Stimulated activated CD8-positive, alpha-beta memory T cell treated with anti-CD3 and anti-CD28 coated beads, Interleukin-4, amount 100 ng/mL, for 24 hours (primary cell): ENCODE results near the gene TKT.

Experiments used
- DNase-seq: peaks from one replicate; pipeline ENCODE4 v3.0.0-alpha.2; 2020; ENCODE audit warnings: low read depth

The TKT gene

DNA sequence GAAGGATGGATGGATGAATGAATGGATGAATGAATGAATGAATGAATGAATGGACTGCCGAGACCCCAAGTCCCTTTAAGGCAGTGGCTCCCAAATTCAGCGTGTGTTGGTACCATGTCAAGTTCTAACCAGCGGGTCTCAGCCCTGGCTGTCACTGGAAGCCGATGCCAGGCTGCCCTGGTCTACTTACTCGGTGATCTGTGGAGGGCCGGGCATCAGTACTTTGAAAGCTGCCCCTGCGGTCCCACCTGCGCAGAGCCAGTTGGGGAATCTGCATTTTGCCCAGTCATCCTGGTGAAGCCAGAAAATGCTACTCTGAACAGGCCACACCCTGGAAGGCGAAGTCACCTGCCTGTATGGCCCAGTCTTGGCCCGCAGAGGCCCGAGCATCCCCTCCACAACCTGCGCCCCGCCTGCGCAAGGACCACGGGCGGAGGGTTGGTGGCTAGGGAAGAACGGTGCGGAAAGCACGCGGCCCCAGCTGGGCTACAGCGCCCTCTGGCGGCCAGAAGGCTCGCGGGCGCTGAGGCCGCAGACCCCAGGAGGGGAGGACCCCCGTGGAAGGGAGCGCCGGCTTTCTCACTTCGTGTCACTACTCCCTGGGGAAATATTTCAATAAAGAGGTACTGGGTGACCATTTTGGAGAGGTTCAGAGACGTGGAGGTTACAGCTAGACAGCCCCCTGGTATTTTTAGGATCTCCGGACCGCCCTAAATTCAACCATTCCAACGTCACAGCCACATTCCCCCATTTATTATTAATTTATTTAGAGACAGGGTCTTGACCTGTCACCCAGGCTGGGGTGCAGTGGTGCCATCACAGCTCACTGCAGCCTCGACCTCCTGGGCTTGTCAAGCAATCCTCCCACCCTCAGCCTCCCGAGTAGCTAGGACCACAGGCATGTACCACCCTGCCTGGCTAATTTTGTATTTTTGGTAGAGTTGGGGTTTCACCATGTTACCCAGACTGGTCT, 59.9 kb downstream of the TKT start:
- peak; percentile 42 for DNase-seq

DNA sequence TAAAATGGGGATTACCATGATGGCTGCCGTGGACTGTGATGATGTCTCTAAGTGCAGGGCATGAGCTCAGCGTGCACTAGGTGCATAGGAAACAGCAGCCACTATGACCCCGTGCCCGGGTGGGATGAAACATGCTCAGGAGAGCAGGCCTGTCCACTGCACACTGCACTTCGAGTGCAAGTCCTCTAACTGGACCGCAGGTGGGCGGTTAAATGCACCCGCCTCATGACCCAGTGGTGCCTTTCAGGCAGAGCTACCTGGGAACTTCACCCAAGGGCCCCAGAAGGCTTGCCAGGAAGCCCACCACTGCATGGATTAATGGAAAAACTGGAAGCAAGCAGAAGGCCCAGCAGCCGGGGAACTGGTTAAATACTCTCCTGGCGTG, 60.8 kb downstream of the TKT start:
- DNase-seq: no peak

- no peak for DNase-seq
Measured at GRCh38 chr3:53194210-53195065, 61.4 kb downstream of the TKT start.

- DNase-seq: no peak
Measured at GRCh38 chr3:53193466-53194209, 62.2 kb downstream of the TKT start.

DNA sequence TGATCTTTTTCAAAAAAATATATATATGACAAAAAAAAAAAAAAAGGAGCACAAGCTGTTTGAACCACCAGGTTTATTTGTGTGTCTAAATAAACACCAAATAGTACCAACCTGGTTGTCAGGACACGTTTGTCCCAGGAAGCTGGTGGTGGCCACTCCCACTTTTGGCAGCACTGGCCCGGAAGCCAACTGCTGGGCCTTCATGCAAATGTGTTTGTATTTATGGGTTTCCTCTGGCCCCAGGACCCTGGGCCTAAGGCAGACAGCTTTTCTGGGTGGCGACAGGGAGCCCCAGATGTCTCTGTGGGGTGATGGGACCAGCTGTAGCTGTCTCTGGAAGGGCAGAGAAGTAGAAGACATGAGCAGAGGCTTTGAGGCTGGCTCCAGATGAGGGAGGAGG, 63.2 kb downstream of the TKT start:
- no peak for DNase-seq

GRCh38 chr3:53191836-53192480, 63.9 kb downstream of the TKT start:
- no peak for DNase-seq

- no peak for DNase-seq
Measured at GRCh38 chr3:53190659-53191058, 65.2 kb downstream of the TKT start.

DNA sequence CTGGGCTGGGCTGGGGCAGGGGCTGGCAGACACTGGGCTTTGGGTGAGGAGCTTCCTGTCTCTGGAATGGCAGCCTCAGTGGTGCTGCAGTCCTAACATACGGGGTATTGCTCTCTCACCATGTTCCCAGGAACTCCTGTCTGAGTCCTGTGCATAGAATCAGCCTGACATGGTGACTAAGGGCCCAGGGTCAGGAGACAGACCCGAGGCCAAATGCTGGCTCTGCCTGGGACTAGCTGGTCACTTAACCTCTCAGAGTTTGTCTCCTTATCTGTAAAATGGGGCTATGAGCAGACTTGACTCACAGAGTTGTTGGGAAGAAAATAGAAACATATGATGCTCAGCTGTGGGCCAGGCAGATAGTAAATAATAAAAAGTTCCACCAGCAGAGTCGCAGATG, 66.5 kb downstream of the TKT start:
- no peak for DNase-seq

DNA sequence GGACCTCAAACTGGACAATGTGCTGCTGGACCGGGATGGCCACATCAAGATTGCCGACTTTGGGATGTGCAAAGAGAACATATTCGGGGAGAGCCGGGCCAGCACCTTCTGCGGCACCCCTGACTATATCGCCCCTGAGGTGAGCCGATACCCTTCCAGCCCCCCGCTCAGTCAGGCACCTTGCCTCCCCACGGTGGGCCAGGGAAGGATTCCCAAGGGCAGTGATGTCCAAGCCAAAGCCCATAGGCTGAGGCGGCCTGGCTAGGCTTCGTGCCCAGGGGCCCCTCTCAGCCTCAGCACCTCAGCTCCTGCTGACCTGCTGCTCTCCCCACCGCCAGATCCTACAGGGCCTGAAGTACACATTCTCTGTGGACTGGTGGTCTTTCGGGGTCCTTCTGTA, 67.1 kb downstream of the TKT start:
- no peak for DNase-seq

DNA sequence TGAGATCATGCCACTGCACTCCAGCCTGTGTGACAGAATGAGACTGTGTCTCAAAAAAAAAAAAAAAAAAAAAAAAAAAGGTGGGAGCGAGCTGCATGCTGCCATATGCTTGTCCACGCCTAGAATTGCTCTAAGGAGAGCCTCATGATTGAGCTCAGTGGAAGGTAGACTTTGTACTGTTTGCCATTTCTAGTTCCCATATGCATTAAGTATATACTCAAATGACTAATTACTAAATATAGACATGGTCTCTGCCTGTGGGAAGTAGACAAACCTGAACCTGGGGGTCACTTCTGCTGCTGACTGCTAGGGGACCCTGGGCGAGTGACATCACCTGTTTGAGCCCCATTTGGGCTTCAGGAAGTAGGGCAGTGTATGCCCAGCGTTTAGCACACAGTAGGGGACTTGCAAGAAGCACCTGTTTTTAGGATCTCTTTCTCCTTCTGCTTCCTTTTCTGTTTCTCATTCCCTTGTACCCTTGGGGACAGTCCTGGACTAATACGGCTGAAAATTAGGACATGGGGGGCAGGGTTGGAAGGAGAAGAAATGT, 67.6 kb downstream of the TKT start:
- DNase-seq: no peak

DNA sequence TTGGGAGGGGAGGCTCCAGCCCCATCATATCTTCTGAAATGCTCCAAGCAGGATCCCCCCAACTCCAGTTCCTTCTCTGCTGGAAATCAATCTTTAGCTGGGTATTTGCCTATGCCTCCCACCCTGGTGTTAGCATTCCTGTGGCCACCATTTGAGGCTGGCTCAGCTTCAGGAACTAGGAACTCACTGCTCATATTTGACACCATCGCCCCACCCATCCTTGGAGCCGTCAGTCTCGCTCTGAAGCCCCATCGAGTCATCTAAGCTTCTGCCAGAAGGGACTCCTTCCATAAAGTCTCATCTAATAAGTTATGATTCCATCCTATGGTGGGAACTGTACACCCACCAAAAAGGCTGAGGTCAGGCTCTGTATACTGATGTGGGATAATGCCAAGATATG, 68.4 kb downstream of the TKT start:
- DNase-seq: no peak

DNA sequence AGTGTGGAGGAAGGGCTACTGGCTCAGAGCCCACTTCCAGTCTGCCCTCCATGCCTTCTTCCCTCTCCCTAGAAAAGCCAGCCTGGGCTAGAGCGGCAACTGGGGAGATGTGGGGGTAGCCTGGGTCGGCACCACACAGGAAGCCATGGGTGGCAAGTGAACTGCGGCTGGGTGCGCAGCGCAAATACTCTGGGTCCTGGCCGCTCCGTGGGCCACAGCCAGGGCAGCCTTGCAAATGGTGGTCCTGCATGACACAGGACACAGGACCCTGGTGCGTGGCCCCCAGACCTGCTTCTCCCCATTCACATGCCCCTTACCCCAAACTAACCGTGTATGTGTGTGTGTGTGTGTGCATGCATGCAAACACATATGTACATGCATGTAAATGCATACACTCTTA, 69.1 kb downstream of the TKT start:
- DNase-seq: no peak

DNA sequence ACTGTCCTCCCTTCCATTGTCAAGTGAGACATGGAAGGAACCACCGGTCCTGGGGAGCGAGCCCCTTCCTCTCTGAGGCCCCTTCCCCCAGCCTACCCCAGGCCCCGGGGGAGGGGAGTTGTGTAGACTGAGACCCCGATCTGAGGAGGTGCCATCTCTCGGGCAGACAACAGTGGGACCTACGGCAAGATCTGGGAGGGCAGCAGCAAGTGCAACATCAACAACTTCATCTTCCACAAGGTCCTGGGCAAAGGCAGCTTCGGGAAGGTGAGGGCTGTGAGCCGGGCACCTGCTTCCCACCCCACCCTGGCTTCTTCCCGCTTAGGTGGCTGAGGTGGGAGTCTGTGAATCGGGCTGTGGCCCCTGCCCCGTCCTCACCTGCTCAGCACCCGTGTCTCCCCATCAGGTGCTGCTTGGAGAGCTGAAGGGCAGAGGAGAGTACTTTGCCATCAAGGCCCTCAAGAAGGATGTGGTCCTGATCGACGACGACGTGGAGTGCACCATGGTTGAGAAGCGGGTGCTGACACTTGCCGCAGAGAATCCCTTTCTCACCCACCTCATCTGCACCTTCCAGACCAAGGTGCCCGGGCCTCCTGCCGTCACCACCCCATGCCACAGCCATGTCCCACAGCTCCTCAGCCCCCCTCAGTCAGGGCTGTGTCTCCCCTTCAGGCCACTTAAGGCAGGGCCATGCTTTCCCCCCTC, 69.9 kb downstream of the TKT start:
- DNase-seq: no peak

- no peak for DNase-seq
Measured at GRCh38 chr3:53184701-53185100, 71.1 kb downstream of the TKT start.

DNA sequence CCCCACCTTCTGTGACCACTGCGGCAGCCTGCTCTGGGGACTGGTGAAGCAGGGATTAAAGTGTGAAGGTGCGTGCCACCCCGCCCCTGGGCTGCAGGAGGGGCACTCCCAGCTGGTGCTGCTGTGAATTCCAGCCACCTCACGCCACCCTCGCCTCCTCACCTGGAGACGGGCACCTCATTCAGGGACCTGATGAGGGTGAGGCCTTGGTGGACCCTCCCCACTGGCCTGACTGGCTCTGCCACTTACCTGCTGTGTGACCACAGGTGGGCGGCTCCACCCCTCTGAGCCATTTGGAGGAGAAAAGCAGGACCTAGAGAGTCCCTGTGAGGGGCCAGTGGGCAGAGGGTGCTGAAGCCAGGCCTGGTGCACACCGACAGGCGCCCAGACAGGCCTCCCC, 72.3 kb downstream of the TKT start:
- DNase-seq: no peak

DNA sequence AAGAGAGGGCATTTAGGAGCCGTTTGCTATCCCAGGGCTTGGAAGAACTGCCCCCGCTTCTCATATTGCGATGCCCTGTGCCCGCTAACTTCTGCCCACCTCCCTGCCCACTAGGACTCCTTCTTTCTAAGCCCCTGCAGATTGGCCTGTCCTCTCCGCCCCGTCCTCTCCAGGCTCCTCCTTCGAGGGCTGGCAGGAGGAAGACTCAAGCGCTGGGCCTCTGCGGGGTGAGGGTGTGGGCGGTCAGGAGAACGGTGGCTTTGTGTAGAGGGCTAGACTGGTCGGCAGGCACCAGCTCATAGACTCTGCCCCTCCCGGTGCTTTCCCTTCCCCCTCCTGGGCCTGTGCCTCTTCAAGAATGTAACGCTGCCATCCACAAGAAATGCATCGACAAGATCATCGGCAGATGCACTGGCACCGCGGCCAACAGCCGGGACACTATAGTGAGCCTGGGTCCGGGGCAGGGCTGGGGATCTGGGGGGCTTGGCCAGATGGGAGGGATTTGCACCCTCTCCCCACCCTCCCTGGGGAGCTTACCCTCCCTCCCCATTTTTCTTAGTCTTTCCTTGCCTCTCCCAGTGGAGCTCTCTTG, 73.0 kb downstream of the TKT start:
- DNase-seq: no peak

- DNase-seq: no peak
Measured at GRCh38 chr3:53181528-53181927, 74.3 kb downstream of the TKT start.

DNA sequence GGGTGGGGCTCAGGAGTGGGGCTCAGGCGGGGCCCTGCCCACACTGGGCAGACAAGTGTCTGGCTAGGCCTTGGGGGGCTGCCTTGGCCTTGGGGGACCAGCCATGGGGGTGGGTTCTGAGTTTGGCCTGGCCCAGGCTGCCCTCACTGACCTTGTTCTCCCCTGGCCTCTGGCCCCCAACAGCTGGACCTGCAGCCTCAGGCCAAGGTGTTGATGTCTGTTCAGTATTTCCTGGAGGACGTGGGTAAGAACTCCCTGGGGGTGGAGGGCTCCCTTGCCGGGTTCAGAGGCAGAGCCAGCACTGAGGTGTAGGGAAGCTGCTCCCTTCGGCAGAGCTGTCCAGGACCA, 74.8 kb downstream of the TKT start:
- DNase-seq: no peak

- DNase-seq: no peak
Measured at GRCh38 chr3:53180305-53181023, 75.4 kb downstream of the TKT start.

GRCh38 chr3:53179580-53179979, 76.2 kb downstream of the TKT start:
- DNase-seq: no peak
